ENCODE data around the gene MYNN.

The MYNN gene

DNA sequence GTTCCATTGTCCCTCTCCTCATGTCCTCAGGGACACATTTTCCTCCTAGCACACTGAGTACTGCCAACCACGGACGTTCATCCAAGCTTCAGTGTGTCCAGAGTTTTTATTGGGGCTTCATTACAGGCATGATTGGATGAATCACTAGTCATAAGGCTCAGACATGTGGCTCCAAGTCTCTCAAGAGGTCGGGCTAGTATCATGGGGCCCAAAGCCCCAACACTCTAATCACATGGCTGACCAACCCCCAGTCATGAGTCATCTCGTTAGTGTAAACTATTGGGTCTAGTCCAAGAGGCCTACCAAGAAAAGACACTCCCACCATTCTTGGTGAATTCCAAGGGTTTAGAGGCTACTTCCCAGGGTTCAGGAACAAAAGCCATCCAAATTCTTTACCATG lies 12.7 kb upstream of the MYNN start:
- Histone ChIP-seq H3K27ac (replicated peaks; ENCODE audit: low read length) (no peak overlapping the region), H3K14ac (ENCODE audit: low read length) (no peak overlapping the region), H2BK12ac (ENCODE audit: low read length) (no peak overlapping the region), H2AFZ (ENCODE audit: low read length) (no peak overlapping the region), H3K4me2 (ENCODE audit: insufficient read depth, low read length, poor library complexity, severe bottlenecking) (no peak overlapping the region), H3K36me3 (replicated peaks in 1 of 2; ENCODE audit: control insufficient read depth in 2 of 2, insufficient read depth in 2 of 2, low read length in 2 of 2) (no peaks in the 10 kb centered on the region), H3K18ac (ENCODE audit: low read length) (no peak overlapping the region), H3K4ac (ENCODE audit: low read length) (no peak overlapping the region), H3K4me3 (ENCODE audit: low read length in 2 of 2) (no peak overlapping the region), H3K27me3 (ENCODE audit: control insufficient read depth in 3 of 3, insufficient read depth in 3 of 3, low read depth in 1 of 3, low read length in 3 of 3) (peaks cover 0 to 6% (median 0%) of the 10 kb centered on the region in 3 experiments), H3K9me3 (replicated peaks in 1 of 2; ENCODE audit: control insufficient read depth in 2 of 2, insufficient read depth in 1 of 2, low read depth in 1 of 2, low read length in 2 of 2) (peaks cover 4% of the 10 kb centered on the region in 2 donors), H4K91ac (ENCODE audit: low read depth, low read length, poor library complexity) (no peak overlapping the region), H3K23ac (ENCODE audit: low read depth, low read length, poor library complexity) (no peak overlapping the region), H3K9ac (ENCODE audit: low read depth, low read length, poor library complexity) (no peak overlapping the region), H2BK120ac (ENCODE audit: low read depth, low read length) (no peak overlapping the region), H2AK5ac (ENCODE audit: low read depth, low read length) (no peak overlapping the region), H3K79me1 (ENCODE audit: low read depth, low read length) (no peaks in the 10 kb centered on the region), H2BK5ac (ENCODE audit: low read length) (no peak overlapping the region), H4K8ac (ENCODE audit: low read depth, low read length) (no peak overlapping the region), H3K4me1 (ENCODE audit: control insufficient read depth in 2 of 2, insufficient read depth in 1 of 2, low read depth in 1 of 2, low read length in 2 of 2) (no peaks in the 10 kb centered on the region), H2BK15ac (ENCODE audit: low read length) (no peak overlapping the region)
- DNase-seq (ENCODE audit: low spot score): no peak
- no CpG with 5 or more reads among the region's 4 CpGs for WGBS, 2 donors (ENCODE audit: extremely low coverage in 2 of 2, insufficient read length in 2 of 2, insufficient replicate concordance in 1 of 2)

- Histone ChIP-seq H4K91ac (ENCODE audit: low read depth, low read length, poor library complexity) (no peak overlapping the region), H3K36me3 (replicated peaks in 1 of 2; ENCODE audit: control insufficient read depth in 2 of 2, insufficient read depth in 2 of 2, low read length in 2 of 2) (no peaks in the 10 kb centered on the region), H4K8ac (ENCODE audit: low read depth, low read length) (peak overlapping the region; percentile 99), H3K79me1 (ENCODE audit: low read depth, low read length) (no peaks in the 10 kb centered on the region), H3K27me3 (ENCODE audit: control insufficient read depth in 3 of 3, insufficient read depth in 3 of 3, low read depth in 1 of 3, low read length in 3 of 3) (peaks cover 0 to 6% (median 0%) of the 10 kb centered on the region in 3 experiments), H2BK12ac (ENCODE audit: low read length) (no peak overlapping the region), H2AFZ (ENCODE audit: low read length) (peak overlapping the region; percentile 70), H3K18ac (ENCODE audit: low read length) (peak overlapping the region; percentile 96), H3K9ac (ENCODE audit: low read depth, low read length, poor library complexity) (peak overlapping the region; percentile 95), H3K9me3 (replicated peaks in 1 of 2; ENCODE audit: control insufficient read depth in 2 of 2, insufficient read depth in 1 of 2, low read depth in 1 of 2, low read length in 2 of 2) (peaks cover 4% of the 10 kb centered on the region in 2 donors), H3K14ac (ENCODE audit: low read length) (peak overlapping the region; percentile 75), H2BK5ac (ENCODE audit: low read length) (no peak overlapping the region), H3K23ac (ENCODE audit: low read depth, low read length, poor library complexity) (peak overlapping the region; percentile 98), H3K27ac (replicated peaks; ENCODE audit: low read length) (peak overlapping the region; percentile 11), H2BK120ac (ENCODE audit: low read depth, low read length) (no peak overlapping the region), H3K4me2 (ENCODE audit: insufficient read depth, low read length, poor library complexity, severe bottlenecking) (peak overlapping the region; percentile 75), H3K4me1 (ENCODE audit: control insufficient read depth in 2 of 2, insufficient read depth in 1 of 2, low read depth in 1 of 2, low read length in 2 of 2) (no peaks in the 10 kb centered on the region), H2BK15ac (ENCODE audit: low read length) (peak overlapping the region; percentile 71), H2AK5ac (ENCODE audit: low read depth, low read length) (peak overlapping the region; percentile 58), H3K4ac (ENCODE audit: low read length) (no peak overlapping the region), H3K4me3 (ENCODE audit: low read length in 2 of 2) (peak overlapping the region; percentile 20 to 82)
- no peak for DNase-seq (ENCODE audit: low spot score)
- WGBS, 2 donors (ENCODE audit: extremely low coverage in 2 of 2, insufficient read length in 2 of 2, insufficient replicate concordance in 1 of 2): no CpG with 5 or more reads among the region's 46 CpGs
Observed at GRCh38 chr3:169764312-169764881, 8.8 kb upstream of the MYNN start.

DNA sequence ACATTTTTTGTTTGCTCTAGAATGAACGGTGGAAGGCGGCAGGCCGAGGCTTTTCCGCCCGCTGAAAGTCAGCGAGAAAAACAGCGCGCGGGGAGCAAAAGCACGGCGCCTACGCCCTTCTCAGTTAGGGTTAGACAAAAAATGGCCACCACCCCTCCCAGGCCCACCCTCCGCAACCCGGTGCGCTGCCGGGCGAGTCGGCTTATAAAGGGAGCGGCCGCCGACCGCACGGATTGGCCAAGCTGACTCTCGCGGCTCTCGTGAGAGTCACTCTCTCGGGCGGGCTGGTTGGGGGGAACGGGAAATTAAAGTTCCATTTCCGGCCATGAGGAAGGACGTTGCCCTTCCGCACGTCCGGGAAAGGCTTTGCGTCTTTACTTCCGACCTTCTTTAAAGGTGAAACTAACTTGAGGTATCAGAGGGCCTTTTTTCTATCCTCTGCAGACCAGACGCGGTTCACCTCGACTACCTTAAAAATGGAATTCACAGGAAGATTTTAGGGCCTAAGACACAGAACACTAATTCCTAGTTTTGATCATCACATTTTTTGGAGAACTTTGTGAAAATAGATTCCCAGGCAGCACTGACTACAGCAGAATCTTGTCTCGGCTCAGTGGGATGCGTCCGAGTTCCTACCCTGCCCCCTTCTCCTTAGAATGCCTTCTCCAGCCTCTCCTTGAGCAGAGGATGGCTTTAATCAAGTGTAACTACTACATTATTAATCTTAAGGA lies 8.1 kb upstream of the MYNN start, which contains the start of gene TERC:
Gene TERC, minus strand, starts transcription at position 179 of the 731 bp plus-strand sequence.
- Histone ChIP-seq H3K4me1 (ENCODE audit: control insufficient read depth in 2 of 2, insufficient read depth in 1 of 2, low read depth in 1 of 2, low read length in 2 of 2) (no peaks in the 10 kb centered on the region), H2AK5ac (ENCODE audit: low read depth, low read length) (peak within 1 kb of the TSS; percentile 58), H3K9ac (ENCODE audit: low read depth, low read length, poor library complexity) (peak within 1 kb of the TSS; percentile 95), H3K14ac (ENCODE audit: low read length) (peak within 1 kb of the TSS; percentile 75), H3K23ac (ENCODE audit: low read depth, low read length, poor library complexity) (peak within 1 kb of the TSS; percentile 98), H3K9me3 (replicated peaks in 1 of 2; ENCODE audit: control insufficient read depth in 2 of 2, insufficient read depth in 1 of 2, low read depth in 1 of 2, low read length in 2 of 2) (peaks cover 4% of the 10 kb centered on the region in 2 donors), H2BK5ac (ENCODE audit: low read length) (no peak within 1 kb of the TSS), H3K79me1 (ENCODE audit: low read depth, low read length) (no peaks in the 10 kb centered on the region), H2BK12ac (ENCODE audit: low read length) (no peak within 1 kb of the TSS), H2BK15ac (ENCODE audit: low read length) (peak within 1 kb of the TSS; percentile 71), H3K4me2 (ENCODE audit: insufficient read depth, low read length, poor library complexity, severe bottlenecking) (peak within 1 kb of the TSS; percentile 75), H3K4me3 (ENCODE audit: low read length in 2 of 2) (peak within 1 kb of the TSS; percentile 20 to 82), H4K91ac (ENCODE audit: low read depth, low read length, poor library complexity) (no peak within 1 kb of the TSS), H3K27ac (replicated peaks; ENCODE audit: low read length) (peak within 1 kb of the TSS; percentile 11), H3K4ac (ENCODE audit: low read length) (no peak within 1 kb of the TSS), H2BK120ac (ENCODE audit: low read depth, low read length) (no peak within 1 kb of the TSS), H2AFZ (ENCODE audit: low read length) (peak within 1 kb of the TSS; percentile 70), H3K27me3 (ENCODE audit: control insufficient read depth in 3 of 3, insufficient read depth in 3 of 3, low read depth in 1 of 3, low read length in 3 of 3) (peaks cover 0 to 6% (median 0%) of the 10 kb centered on the region in 3 experiments), H3K36me3 (replicated peaks in 1 of 2; ENCODE audit: control insufficient read depth in 2 of 2, insufficient read depth in 2 of 2, low read length in 2 of 2) (no peaks in the 10 kb centered on the region), H4K8ac (ENCODE audit: low read depth, low read length) (peak within 1 kb of the TSS; percentile 99), H3K18ac (ENCODE audit: low read length) (peak within 1 kb of the TSS; percentile 96)
- peak; percentile 51 for DNase-seq (ENCODE audit: low spot score)
- WGBS, 2 donors (ENCODE audit: extremely low coverage in 2 of 2, insufficient read length in 2 of 2, insufficient replicate concordance in 1 of 2): no CpG with 5 or more reads among the region's 42 CpGs

Measured in neuronal stem cell (in vitro differentiated cells).